Esophagus squamous epithelium (tissue), 4 donors: ENCODE results near the gene PLEKHA4.

ENCODE experiments used
- POLR2A ChIP-seq, 4 donors: fragments of 450-650 bp; IDR thresholded peaks; one replicate each; pipeline ENCODE4 v1.6.1; 2017; ENCODE audit warnings: antibody characterized with exemption in 4 of 4, mild to moderate bottlenecking in 4 of 4, moderate library complexity in 3 of 4
- TF ChIP-seq, protein P1 (sequence below), 6 experiments: fragments of 450-650 bp in 4 of 6; fragments of 200-600 bp in 2 of 6; sonication (generic) in 2 of 6; IDR thresholded peaks; one replicate each; pipeline ENCODE4 v1.5.1; 2016 to 2019; ENCODE audit warnings: antibody characterized with exemption in 6 of 6, mild to moderate bottlenecking in 4 of 6, moderate library complexity in 4 of 6

DNA sequence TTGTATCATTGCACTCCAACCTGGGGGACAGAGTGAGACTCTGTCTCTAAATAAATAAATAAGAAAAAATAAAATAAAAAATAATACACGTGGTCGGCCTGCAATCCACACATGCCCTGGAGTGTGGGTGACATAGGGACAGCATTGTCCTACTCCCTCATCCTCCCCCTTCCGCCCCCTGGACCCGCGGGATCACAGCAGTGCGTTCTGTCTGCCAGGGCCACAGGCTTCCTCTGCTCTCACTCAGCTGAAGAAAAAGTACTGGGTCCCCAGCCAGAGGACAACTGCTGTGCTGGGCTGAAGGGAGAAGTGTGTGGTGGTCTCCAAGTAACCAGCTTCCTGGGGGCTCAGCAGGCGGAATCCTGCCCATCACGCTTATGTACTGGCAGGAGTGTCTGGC, 63.9 kb downstream of the PLEKHA4 start:
- TF ChIP-seq, protein P1, sequence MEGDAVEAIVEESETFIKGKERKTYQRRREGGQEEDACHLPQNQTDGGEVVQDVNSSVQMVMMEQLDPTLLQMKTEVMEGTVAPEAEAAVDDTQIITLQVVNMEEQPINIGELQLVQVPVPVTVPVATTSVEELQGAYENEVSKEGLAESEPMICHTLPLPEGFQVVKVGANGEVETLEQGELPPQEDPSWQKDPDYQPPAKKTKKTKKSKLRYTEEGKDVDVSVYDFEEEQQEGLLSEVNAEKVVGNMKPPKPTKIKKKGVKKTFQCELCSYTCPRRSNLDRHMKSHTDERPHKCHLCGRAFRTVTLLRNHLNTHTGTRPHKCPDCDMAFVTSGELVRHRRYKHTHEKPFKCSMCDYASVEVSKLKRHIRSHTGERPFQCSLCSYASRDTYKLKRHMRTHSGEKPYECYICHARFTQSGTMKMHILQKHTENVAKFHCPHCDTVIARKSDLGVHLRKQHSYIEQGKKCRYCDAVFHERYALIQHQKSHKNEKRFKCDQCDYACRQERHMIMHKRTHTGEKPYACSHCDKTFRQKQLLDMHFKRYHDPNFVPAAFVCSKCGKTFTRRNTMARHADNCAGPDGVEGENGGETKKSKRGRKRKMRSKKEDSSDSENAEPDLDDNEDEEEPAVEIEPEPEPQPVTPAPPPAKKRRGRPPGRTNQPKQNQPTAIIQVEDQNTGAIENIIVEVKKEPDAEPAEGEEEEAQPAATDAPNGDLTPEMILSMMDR (IDR thresholded peaks at IDR 0.05), result no peak
- no peak for TF ChIP-seq POLR2A (IDR thresholded peaks at IDR 0.05)
